OCI-M1 (cell line): ENCODE measurements around the gene RTEL1.
"Not testable (repeated sequence)": the region's sequence is repeated elsewhere in the genome, so short reads cannot be mapped to it uniquely, and the experiment has no call there.

Experiments used
- DNase-seq: peaks from one replicate; lab custom pipeline; 2025; lab: John Stamatoyannopoulos, UW

Gene RTEL1

DNA sequence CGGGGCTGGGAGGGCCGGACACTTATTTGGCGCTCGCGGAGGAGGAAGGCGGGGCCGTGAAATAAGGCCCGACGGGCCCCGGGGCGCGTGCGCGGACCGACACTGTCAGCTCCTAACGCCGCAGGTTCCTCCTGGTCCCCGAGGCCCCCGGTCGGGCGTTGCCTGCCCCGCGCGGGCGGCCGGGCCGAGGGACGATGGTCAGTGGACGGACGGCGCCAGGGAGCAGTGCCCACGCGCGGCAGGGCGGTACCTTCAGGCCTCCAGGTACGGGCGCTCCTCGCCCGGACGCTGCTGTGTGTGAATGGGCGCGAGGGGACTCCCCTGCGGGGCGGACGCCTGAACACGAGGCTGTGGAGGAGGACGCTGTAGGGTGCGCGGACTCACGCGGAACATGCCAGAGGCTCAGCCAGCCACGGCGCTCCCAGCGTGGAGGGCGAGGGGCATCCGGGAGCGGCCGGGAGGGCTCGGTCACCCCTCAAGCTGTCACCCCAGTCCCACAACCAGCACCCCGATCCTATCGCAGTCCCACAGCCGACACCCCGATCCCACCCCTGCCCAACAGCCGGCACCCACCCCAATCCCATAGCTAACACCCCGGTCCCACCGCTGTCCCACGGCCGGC, 30.9 kb upstream of the RTEL1 start:
- peak; percentile 96 for DNase-seq

DNA sequence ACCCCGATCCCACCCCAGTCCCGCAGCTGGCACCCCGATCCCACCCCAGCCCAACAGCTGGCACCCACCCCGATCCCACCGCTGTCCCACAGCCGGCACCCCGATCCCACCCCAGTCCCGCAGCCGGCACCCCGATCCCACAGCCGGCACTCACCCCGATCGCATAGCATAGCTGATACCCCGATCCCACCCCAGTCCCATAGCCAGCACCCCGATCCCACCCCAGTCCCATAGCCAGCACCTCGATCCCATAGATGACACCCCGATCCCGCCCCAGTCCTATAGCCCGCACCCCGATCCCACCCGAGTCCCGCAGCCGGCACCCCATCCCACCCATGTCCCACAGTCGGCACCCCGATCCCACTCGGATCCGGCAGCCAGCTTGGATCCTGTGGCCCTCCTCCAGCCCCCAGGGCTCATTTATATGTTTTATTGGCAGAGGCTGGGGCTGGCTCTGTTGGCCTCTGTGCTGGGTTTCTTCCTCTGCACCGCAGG, 30.3 kb upstream of the RTEL1 start:
- no peak for DNase-seq

DNA sequence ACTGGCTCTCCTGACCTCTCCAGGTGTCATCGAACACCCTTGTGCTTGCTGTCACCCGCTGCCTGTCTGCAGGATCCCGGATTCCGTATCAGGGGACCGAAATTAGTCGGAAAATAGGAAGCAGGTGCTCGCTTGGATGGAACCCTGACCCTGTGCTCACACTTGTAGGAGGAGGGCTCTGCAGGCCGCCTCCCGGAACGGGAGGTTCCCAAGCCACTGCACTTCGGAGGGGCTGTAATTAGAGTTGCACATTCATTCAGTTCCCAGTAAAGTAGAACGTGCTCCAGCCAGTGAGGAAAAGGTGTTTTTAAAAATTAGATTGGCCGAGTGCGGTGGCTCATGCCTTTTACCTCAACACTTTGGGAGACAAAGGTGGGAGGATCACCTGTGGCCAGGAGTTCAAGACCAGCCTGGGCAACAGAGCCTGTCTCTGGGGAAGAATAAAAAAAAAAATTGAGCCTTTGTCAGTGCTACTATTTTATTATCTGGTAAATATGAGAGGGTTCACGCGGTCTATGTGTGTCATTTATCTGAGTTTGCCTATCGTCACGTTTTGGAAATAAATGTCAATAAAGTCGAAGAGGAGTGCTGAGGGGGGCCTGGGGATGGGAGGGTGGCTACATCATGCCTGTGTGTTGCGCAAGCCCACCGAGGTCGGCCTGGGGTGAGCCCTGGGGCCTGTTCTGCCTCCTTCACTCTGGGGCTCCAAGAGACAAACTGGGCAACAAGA, 29.7 kb upstream of the RTEL1 start:
- peak; percentile 94 for DNase-seq

DNA sequence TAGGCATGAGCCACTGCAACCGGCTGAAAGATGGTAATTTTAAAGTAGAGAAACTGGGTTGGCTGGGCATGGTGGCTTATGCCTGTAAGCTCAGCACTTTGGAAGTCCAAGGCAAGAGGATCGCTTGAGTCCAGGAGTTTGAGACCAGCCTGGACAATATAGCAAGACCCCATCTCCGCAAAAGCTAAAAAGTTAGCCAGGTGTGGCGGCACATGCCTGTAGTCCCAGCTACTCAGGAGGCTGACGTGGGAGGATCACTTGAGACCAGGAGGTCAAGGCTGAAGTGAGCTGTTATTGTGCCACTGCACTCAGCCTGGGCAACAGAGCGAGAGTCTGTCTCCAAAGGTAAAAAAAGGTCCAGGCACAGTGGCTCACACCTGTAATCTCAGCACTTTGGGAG, 27.2 kb upstream of the RTEL1 start:
- not testable (repeated sequence) for DNase-seq

DNA sequence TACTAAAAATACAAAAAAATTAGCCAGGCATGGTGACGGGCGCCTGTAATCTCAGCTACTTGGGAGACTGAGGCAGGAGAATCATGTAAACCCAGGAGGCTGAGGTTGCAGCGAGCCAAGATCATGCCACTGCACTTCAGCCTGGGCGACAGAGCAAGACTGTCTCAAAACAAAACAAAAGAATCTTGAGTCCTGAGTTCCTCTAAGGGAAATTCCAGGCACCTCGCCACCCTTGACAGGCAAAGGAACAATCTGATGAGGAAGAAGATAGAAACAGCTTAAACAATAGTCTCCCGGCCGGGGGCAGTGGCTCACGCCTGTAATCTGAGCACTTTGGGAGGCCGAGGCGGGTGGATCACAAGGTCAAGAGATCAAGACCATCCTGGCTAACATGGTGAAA, 26.7 kb upstream of the RTEL1 start:
- not testable (repeated sequence) for DNase-seq

DNA sequence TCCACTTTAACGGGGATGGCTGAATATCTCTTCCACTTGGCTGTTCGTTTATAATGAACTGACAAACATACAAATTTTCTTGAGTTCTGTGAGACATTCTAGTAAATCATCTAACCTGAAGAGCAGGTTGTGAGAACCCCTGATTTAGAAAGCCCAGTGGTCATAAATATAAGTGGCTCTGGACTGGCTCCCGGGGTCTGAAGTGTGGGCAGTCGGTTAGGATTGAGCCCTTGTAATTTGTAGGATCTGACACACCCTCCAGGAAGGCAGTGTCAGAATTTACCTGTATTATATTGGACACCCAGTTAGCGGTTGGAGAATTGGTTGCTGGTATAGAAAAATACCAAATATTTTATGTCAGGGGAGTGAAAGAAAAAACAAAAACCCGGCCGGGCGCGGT, 24.4 kb upstream of the RTEL1 start:
- no peak for DNase-seq

DNA sequence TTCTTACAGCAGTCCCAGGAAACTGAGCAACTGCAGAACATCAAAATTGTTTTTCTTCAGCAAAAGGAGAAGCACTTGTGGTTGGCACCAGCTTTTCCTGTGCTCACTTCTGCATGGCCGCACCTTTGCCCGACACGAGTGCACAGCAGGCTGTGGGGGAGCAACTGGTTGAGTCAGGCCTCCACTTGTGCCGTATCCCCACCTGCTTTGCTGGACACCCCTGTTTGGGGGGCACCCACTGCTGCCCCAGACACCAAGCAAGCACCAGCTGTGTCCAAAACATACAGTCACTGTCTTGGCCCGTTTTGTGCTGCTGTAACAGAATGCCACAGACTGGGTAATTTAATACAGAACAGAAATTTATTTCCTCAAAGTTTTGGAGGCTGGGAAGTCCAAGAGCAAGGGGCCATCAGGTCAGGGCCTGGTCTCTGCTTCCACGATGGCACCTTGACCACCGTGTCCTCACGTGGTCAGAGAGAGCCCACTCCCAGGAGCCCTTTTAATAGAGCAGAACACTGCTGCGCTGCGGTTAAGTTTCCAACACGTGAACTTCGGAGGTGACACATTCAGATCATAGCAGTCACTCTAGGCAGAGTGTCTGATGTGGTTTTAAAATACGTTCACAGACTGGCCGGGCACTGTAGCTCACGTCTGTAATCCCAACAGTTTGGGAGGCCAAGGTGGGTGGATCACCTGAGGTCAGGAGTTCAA, 22.5 kb upstream of the RTEL1 start:
- DNase-seq, result no peak

DNA sequence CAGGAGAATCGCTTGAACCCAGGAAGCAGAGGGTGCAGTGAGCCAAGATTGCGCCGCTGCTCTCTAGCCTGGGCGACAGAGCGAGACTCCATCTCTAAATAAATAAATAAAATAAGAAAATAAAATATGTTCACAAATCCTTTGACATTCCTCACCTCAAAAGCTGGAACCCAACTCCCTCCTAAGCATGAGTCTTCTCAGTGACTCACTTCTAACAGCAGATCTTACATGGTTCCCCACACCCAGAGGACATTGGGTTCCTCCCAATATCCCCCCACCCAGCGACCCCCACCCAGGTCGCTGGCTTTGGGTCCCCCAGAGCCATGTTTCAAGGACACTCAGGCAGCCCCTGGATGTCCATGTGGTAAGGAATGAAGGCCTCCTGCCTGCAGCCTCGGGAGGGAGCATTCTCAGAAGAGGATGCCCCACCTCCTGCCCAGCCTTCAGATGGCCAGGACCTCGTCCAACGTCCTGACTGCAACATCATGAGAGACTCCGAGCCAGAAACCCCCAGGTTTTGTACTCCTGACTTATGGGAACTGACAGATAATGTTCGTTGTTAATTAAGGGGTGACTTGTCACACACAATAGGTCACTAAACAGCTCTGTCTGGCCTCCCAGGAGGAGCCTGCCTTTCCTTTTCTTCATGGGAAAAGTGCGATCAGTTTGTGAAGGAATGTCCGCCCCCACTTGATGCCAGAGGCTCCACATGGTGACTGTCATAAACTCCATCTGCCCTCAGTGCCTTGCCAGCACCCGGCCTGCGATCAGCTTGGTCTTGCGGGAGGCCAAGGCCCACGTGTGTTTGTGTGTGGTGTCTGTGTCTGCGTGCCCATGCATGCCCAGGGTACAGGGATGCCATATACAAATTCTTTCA, 21.1 kb upstream of the RTEL1 start:
- no peak for DNase-seq

DNA sequence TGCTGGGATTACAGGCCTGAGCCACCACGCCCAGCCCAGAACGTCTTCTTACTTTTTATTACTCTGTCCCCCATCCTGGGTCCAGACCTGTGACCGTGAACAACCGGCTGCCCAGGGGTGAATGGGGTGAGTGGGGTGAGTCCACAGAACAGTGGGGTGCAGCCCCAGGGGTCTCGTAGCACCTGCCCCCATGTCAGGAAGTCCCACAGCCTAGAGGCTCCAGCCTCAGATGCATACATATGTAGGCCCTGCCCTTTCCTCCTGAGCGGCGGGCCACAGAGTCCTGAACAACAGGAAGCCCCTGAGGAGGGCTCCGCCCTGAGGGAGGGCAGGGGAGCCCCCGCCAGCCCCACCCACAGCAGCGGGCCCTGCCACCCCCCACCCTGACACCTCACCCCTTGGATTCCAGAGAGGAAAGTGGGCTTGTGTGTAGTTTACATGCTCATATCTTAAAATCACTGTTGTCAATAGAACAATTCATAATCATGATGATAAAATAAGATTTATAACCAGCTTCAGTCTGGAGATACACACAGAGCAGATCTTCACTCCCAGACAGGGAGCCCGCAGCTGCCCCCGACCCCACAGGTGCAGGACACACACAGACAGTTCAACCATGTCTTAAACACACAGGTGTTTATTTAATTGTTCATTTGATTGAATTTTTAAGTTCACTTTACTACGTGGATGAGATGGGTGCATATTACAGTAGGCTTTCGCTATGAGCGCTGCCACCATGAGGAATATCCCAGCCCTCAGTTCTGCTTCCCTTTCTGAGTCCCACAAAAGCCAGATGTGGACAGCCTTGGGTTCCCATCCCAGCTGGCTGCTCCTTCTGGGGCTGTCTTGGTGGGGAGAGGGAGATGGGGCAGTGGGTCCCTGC, 18.8 kb upstream of the RTEL1 start:
- no peak for DNase-seq

DNA sequence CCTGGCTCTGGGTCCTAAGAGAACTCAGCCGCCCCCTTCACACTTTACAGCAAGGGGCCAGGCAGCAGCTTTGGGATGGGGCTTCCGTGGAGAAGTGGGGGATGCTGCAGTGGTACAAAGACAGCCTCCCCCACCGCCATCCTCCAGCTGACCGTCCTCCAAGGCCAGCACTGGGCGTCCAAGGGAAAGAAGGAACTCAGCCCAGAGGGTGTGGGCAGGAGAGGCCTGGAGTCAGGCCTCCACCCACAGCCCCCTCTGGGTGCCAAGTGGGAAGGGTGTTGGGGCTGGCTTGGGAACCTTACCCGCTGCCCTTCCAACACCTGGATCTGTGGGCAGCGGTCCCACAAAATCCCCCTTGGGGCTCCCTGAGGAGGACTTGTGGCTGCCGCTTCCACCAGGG, 18.0 kb upstream of the RTEL1 start:
- no peak for DNase-seq

DNA sequence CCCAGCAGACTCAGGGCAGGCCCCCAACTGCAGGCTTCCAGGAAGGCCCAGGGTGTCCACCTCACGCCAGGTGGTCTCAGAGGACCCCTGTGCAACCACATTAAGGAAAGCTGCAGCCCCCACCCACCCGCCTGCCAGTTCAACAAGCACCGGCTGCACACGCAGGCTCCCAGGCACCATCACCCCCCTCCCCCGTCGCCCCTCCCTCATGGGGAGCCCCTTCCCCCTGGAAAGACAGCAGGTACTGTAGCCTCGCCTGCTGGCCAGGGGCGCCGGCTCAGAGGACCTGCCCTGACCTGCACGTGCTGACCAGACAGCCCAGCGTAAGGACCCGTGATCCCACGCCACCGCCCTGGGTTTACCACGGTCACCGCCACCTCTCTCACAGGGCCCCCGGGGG, 17.4 kb upstream of the RTEL1 start:
- DNase-seq, result not testable (repeated sequence)

DNA sequence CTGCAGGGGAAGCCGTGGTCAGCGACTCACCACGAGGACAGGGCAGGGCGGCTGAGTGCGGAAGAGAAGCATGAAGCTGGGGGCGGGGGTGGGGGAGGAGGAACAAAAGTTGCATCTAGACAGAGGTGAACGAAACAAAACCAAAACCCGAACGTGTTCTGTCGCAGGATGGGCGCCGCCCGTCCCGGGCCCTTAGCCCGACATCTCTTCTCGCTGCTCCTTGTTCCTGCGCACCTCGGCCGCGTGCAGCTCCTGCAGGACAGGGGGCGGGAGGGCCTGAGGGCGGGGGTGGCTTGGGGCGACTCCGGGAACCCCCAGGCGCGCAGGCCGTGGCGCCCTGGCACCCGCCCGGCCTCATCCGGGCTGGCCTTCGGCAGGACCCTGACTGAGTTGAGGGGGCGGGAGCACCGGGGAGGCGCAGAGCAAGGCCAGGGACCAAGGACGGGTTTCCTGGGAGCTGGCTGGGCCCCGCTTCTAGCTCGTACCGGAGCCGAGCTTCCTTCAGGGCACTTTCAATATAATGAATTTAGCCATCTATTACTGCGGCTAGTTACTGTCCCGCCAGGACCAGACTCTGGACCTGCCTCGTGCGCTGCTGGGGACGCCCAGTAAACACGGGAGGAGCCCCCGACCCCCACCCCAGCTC, 16.8 kb upstream of the RTEL1 start:
- no peak for DNase-seq

DNA sequence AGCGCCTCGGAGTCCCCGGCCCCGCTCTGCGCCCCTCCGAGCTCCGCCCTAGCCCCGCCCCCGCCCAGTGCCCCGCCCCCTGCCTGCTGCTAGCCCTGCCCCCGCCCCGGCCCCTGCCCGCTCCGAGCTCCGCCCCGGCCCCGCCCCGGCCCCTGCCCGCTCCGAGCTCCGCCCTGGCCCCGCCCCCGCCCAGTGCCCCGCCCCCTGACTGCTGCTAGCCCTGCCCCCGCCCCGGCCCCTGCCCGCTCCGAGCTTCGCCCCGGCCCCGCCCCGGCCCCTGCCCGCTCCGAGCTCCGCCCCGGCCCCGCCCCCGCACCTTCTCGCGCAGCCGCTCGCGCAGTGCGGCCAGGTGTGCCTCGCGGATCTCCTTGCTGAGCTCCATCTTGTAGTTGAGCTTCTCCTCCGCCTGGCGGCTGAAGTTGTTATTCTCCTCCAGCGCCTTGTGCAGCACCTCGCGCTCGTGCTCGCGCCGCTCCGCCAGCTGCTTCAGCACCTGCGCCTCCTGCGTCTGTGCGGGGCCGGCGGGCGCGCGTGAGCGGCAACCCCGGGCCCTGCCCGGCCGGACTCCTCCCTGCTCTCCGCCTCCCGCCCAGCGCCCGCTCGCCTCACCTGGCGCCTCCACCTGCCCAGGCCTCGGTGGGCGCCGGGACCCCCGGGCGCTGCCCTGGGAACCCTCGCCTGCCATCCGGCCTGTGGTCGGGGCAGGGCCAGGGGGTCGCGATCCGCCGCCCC, 16.2 kb upstream of the RTEL1 start:
- peak; percentile 59 for DNase-seq

DNA sequence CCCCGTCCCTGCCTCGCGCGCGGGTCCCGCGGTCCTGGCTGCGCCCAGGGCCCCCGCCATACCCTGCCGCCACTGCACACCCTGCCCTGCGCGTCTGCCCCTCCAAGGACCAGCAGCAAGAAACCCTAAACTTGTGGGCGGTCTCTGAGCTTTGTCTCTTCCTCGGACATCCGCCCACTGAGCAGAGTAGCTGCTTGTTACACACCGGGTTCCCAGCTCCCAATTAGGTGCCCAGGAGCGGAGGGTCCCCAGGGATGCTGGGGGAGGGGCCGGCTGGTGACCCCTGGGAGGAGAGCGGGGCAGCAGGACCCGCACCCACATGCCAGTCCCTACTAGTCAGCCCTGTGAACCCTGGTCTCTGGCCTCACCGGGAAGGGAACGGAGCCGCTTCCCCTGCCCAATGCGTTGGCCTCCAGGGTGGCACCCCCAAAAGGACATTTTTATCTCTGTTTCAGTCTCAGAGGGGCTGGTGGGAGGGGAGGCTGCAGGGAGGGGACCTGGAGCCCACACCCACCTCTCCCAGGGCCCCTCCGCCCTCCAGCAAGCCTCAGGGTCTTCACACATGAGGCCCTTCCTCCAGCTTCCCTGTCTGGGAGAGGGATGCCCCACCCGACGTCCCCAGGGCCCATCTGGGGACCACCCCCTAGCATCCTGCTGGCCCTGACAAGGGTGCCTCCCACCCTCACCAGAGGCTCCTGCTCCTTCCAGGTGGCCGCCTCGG, 15.4 kb upstream of the RTEL1 start:
- DNase-seq, result no peak

DNA sequence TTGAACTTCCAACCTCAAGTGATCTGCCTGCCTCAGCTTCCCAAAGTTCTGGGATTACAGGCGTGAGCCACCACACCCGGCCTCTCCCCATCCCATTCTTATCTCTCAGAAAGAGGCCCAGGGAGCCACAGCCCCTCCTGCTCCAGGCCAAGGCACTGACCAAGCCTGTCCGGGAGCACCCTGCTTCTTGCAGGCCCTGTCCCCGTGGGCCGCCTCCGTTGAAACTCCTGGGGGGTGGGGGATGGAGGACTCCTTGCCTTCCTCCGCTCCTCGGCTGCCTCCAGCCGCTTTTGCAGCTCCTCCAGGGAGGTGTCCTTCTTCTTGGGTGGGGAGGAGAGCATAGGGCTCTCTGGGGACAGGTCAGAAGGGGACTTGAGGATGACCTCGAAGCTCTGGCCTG, 14.6 kb upstream of the RTEL1 start:
- no peak for DNase-seq

DNA sequence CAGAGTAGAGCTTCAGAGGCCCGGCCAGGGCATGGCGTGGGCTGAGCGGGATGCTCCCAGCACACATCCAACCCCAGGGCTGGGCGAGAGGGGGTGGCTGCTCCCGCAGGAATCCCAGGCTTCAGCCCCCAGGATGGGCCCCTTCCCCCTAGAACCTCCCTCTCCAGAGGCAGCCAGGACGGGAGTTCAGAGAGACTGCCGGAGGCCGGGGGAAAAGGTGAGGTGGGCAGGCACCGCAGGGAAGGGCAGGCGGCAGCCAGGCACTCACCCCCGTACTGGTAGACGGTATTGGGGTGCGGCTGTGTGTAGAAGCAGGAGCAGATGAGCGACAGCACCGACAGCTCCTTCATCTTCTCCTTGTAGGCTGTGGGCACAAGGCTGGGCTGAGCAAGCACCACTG, 14.2 kb upstream of the RTEL1 start:
- DNase-seq, result no peak

DNA sequence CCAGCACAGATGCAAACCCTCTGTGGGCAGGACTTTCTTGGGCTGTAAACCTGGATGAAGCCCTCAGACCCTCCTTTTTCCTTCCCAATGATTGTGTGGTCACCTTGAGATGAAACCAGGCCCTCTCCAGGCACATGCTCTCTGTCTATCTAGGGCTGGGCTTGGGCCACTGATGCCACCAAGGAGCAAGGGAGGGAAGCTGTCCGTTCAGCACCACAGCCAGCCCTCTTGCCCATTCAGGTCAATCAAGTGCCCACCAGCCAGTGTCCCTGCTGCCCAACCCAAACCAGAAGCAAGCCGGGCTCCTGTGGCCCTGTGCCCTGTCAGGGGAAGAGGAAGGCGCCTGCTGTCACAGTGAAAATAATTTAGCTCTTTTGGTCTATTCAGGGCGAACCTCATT, 12.9 kb upstream of the RTEL1 start:
- DNase-seq, result no peak

DNA sequence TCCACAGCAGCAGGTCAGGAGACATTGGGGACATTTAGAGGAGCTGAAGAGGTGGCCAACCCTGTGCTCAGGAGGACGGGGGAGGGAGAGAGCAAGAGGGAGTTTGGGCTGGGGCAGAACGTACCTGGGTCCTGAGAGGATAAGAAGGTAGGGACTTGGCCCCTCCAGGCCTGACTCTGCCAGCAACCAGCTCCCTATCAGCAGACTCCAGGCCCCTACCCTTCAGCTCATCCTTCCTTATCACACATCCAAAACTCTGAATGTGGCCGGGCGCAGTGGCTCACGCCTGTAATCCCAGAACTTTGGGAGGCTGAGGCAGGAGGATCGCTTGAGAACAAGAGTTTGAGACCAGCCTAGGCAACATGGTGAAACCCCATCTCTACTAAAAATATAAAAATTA, 9.9 kb upstream of the RTEL1 start:
- no peak for DNase-seq

DNA sequence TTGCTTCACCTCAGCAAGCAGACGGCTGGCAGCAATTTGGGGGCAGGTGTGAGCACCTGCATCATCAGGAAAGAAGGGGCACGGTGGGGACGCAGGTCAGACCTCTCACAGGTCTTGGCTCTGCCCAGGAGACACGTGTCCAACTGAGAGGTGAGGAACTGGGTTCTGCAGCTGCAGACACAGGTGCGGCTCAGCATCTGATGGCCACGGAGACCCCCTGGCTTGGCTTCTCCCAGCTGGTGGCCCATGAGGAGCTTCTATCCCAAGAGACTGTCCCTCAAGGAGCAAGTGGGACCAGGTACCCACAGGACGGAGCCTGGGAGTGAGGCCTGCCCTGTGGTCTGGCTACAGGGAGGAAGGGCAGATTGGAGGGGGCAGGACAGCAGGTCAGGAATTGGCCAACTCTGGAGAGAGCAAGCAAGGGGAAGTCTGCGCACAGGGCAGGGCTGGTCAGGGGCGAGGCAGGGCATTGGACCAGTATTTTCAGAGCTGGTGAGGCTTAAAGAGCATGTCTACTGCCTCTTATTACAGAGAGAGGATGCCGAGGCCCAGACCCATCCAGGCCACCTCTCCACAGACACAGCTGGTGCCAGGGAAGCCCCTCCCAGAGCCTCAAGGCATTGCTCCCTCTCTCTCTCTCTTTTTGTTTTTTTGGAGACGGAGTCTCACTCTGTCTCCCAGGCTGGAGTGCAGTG, 9.1 kb upstream of the RTEL1 start:
- no peak for DNase-seq
